Testis (tissue), 2 donors: Measurements from ENCODE around the gene COA6.

Source experiments
- POLR2A ChIP-seq: fragments of 450-650 bp; IDR thresholded peaks from one replicate; pipeline ENCODE4 v1.6.1; 2017; ENCODE audit warnings: antibody characterized with exemption, mild to moderate bottlenecking, moderate library complexity
- TF ChIP-seq, protein P1 (sequence below), 3 experiments: fragments of 450-650 bp in 2 of 3; fragments of 200-600 bp in 1 of 3; sonication (generic) in 1 of 3; IDR thresholded peaks; one replicate each; pipeline ENCODE4 v1.5.1; 2016 to 2019; ENCODE audit warnings: antibody characterized with exemption in 3 of 3, mild to moderate bottlenecking in 2 of 3, moderate library complexity in 1 of 3

DNA sequence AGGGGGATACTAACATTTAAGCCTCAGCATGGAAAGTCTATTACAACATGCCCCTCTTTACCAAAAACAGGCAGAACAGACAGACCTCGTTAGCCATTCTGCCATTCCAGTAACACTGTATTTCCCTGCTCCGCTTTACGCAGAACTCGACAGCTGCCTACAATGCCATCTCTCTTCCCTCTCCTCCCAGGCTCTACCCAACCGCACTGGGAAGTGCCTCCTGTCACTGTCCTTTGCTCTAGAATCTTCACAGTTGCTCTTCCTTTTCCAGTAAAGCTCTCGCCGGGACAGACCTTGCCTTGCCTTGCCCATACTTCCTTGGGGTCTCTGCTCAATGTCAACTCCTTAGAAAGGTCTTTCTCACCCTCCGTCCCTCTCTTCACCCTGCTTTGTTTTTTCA is 22.8 kb downstream of the COA6 start:
- TF ChIP-seq, protein P1, sequence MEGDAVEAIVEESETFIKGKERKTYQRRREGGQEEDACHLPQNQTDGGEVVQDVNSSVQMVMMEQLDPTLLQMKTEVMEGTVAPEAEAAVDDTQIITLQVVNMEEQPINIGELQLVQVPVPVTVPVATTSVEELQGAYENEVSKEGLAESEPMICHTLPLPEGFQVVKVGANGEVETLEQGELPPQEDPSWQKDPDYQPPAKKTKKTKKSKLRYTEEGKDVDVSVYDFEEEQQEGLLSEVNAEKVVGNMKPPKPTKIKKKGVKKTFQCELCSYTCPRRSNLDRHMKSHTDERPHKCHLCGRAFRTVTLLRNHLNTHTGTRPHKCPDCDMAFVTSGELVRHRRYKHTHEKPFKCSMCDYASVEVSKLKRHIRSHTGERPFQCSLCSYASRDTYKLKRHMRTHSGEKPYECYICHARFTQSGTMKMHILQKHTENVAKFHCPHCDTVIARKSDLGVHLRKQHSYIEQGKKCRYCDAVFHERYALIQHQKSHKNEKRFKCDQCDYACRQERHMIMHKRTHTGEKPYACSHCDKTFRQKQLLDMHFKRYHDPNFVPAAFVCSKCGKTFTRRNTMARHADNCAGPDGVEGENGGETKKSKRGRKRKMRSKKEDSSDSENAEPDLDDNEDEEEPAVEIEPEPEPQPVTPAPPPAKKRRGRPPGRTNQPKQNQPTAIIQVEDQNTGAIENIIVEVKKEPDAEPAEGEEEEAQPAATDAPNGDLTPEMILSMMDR (IDR thresholded peaks at IDR 0.05), result no peak
- no peak for TF ChIP-seq POLR2A
